ENCODE measurements around the gene ARID4B. TPM values are rescaled to one million over a fixed set of nuclear protein-coding genes. Genes with fewer than 3 reads are reported as not detected.

ARID4B gene
- polyA plus RNA-seq, 4 donors, result 10.3 to 26.6 (median 12.6) TPM

DNA sequence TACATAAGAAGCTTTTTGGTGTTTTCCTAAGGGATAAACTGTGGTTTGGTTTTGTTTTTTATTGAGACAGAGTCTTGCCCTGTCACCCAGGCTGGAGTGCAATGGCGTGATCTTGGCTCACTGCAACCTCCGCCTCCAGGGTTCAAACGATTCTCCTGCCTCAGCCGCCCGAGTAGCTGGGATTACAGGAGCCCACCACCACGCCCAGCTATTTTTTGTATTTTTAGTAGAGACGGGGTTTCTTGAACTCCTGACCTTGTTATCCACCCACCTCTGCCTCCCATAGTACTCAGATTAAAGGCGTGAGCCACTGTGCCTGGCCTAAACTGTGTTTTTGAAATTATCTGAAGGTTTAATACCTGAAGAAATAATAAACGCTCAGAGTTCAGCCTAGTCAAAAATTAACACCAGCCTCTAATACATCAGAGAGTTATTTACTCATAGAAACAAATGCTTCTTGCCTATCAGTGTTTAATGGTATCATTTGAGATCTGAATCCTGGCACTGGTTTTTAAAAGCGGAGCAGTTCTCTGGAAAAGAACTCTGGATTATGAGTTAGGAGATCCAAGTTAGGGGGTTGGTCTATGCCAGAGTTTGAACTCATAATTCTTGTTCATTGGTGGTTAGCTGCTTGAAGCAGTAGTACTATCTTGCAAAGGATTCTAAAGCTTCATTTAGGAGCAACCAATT is 28.7 kb downstream of the ARID4B start:
- Histone ChIP-seq H3K4me3 (ENCODE audit: low read depth in 1 of 3, low read length in 3 of 3) (no peak overlapping the region), H3K36me3 (ENCODE audit: control insufficient read depth in 3 of 3, insufficient read depth in 2 of 3, low read depth in 1 of 3, low read length in 3 of 3) (peaks cover 0 to 4% (median 0%) of the 10 kb centered on the region in 3 donors), H3K27ac (ENCODE audit: low read depth in 1 of 3, low read length in 2 of 3) (no peak overlapping the region), H3K9me3 (ENCODE audit: control insufficient read depth in 2 of 2, insufficient read depth in 1 of 2, low read depth in 1 of 2, low read length in 1 of 2) (peaks cover 0 to 15% of the 10 kb centered on the region in 2 donors), H3K4me1 (ENCODE audit: control insufficient read depth in 3 of 3, insufficient read depth in 2 of 3, low read depth in 1 of 3, low read length in 2 of 3) (peaks cover 0 to 5% (median 0%) of the 10 kb centered on the region in 3 donors), H3K27me3 (ENCODE audit: control insufficient read depth in 3 of 3, insufficient read depth in 3 of 3, low read length in 3 of 3) (no peaks in the 10 kb centered on the region)
- FAIRE-seq (no peak), DNase-seq (peak in 1 of 2 donors; percentile 19)
- WGBS, 3 donors, result 16 to 50% (median 43%) methylated on average over 10 of the region's 10 CpGs

DNA sequence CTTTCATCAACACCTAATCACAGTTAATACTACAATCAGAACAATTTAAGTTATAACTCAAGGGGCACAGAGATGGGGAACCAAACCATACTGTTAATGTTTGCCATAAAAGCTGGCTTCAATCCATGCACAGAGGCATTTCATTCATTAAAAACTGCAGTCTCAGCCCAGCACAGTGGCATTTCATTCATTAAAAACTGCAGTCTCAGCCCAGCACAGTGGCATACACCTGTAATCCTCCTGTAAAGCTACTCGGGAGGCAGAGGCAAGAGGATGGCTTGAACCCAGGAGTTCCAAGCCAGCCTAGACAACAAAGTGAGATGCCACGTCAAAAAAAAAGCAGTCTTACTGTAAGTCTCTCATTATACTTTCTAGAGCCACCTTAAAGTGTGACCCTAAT is 29.2 kb downstream of the ARID4B start:
- DNase-seq (no peak), FAIRE-seq (no peak)
- peaks cover 0 to 15% of the 10 kb centered on the region in 2 donors for H3K9me3 ChIP-seq (ENCODE audit: control insufficient read depth in 2 of 2, insufficient read depth in 1 of 2, low read depth in 1 of 2, low read length in 1 of 2)
- H3K27me3 ChIP-seq (ENCODE audit: control insufficient read depth in 3 of 3, insufficient read depth in 3 of 3, low read length in 3 of 3), result no peaks in the 10 kb centered on the region
- H3K27ac ChIP-seq (ENCODE audit: low read depth in 1 of 3, low read length in 2 of 3), result peak overlapping the region in 1 of 3 donors; percentile 17
- peaks cover 0 to 5% (median 0%) of the 10 kb centered on the region in 3 donors for H3K4me1 ChIP-seq (ENCODE audit: control insufficient read depth in 3 of 3, insufficient read depth in 2 of 3, low read depth in 1 of 3, low read length in 2 of 3)
- 17 to 43% (median 21%) methylated on average over 2 of the region's 2 CpGs for WGBS, 3 donors
- no peak overlapping the region for H3K4me3 ChIP-seq (ENCODE audit: low read depth in 1 of 3, low read length in 3 of 3)
- H3K36me3 ChIP-seq (ENCODE audit: control insufficient read depth in 3 of 3, insufficient read depth in 2 of 3, low read depth in 1 of 3, low read length in 3 of 3), result peaks cover 0 to 4% (median 0%) of the 10 kb centered on the region in 3 donors

DNA sequence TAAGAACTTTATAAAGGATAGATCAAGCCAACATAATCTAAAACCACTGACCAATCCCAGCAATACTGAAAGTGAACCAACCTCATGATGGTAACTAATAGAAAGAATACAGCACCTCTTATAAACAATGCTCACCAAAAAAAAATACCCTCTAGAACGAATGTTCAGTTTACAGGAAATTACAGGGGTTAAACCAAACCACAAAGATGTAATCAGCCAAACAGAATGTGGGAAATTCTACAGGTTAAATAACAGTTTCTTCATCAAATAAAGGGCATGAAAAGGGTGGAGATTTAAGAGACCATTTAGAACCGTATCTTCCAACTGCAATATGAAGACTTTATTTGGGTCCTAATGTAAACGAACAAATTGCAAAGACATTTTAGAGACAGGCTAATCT is 30.4 kb downstream of the ARID4B start:
- Histone ChIP-seq H3K9me3 (ENCODE audit: control insufficient read depth in 2 of 2, insufficient read depth in 1 of 2, low read depth in 1 of 2, low read length in 1 of 2) (peaks cover 0 to 15% of the 10 kb centered on the region in 2 donors), H3K4me1 (ENCODE audit: control insufficient read depth in 3 of 3, insufficient read depth in 2 of 3, low read depth in 1 of 3, low read length in 2 of 3) (peaks cover 0 to 5% (median 0%) of the 10 kb centered on the region in 3 donors), H3K27ac (ENCODE audit: low read depth in 1 of 3, low read length in 2 of 3) (no peak overlapping the region), H3K4me3 (ENCODE audit: low read depth in 1 of 3, low read length in 3 of 3) (no peak overlapping the region), H3K36me3 (ENCODE audit: control insufficient read depth in 3 of 3, insufficient read depth in 2 of 3, low read depth in 1 of 3, low read length in 3 of 3) (peaks cover 0 to 2% (median 0%) of the 10 kb centered on the region in 3 donors), H3K27me3 (ENCODE audit: control insufficient read depth in 3 of 3, insufficient read depth in 3 of 3, low read length in 3 of 3) (no peaks in the 10 kb centered on the region)
- FAIRE-seq (peak; percentile 68), DNase-seq (peak in 1 of 2 donors; percentile 58)
- 53 to 62% (median 55%) methylated on average over 3 of the region's 3 CpGs for WGBS, 3 donors

DNA sequence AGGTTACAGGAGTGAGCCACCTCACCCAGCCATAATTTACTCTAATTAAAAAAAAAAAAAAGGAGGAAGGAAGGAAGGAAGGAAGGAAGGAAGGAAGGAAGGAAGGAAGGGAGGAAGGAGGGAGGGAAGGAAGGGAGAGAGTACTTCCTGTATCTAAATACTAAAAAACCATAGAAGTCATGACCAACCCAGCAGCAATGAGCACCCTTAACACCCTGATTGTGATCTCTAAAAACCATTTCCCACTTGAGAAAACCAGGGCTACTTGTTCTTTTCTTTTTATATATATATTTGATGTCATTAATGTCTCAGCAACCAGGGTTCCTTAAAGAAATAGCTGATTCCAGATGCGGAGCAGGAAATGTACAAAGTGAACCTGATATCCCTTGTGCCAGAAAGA is 31.2 kb downstream of the ARID4B start:
- Histone ChIP-seq H3K4me3 (ENCODE audit: low read depth in 1 of 3, low read length in 3 of 3) (no peak overlapping the region), H3K9me3 (ENCODE audit: control insufficient read depth in 2 of 2, insufficient read depth in 1 of 2, low read depth in 1 of 2, low read length in 1 of 2) (peaks cover 0 to 15% of the 10 kb centered on the region in 2 donors), H3K36me3 (ENCODE audit: control insufficient read depth in 3 of 3, insufficient read depth in 2 of 3, low read depth in 1 of 3, low read length in 3 of 3) (peaks cover 0 to 2% (median 0%) of the 10 kb centered on the region in 3 donors), H3K4me1 (ENCODE audit: control insufficient read depth in 3 of 3, insufficient read depth in 2 of 3, low read depth in 1 of 3, low read length in 2 of 3) (peaks cover 0 to 5% (median 0%) of the 10 kb centered on the region in 3 donors), H3K27ac (ENCODE audit: low read depth in 1 of 3, low read length in 2 of 3) (no peak overlapping the region), H3K27me3 (ENCODE audit: control insufficient read depth in 3 of 3, insufficient read depth in 3 of 3, low read length in 3 of 3) (no peaks in the 10 kb centered on the region)
- no peak for DNase-seq
- no peak for FAIRE-seq
- 96 to 100% (median 99%) methylated on average over 1 of the region's 1 CpG for WGBS, 3 donors

DNA sequence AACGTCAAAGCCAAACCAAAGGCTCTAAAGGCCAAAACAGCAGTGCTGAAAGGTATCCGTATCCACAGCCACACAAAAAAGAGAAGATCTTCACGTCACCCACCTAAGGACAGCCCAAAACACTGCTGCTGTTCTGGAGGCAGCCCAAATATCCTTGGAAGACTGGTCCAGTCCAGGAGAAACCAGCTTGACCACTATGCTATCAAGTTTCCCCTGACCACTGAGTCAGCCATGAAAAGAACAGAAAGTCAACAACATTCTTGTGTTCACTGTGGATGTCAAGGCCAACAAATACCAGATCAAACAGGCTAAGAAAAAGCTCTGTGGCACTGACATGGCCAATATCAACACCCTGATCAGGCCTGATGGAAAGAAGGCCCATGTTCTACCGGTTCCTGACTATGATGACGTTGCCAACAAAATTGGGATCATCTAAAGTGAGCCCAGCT is 32.1 kb downstream of the ARID4B start:
- DNase-seq, result no peak
- no peaks in the 10 kb centered on the region for H3K27me3 ChIP-seq (ENCODE audit: control insufficient read depth in 3 of 3, insufficient read depth in 3 of 3, low read length in 3 of 3)
- H3K4me1 ChIP-seq (ENCODE audit: control insufficient read depth in 3 of 3, insufficient read depth in 2 of 3, low read depth in 1 of 3, low read length in 2 of 3), result peaks cover 0 to 5% (median 0%) of the 10 kb centered on the region in 3 donors
- peaks cover 0 to 15% of the 10 kb centered on the region in 2 donors for H3K9me3 ChIP-seq (ENCODE audit: control insufficient read depth in 2 of 2, insufficient read depth in 1 of 2, low read depth in 1 of 2, low read length in 1 of 2)
- WGBS, 3 donors, result 86 to 90% (median 90%) methylated on average over 5 of the region's 5 CpGs
- H3K36me3 ChIP-seq (ENCODE audit: control insufficient read depth in 3 of 3, insufficient read depth in 2 of 3, low read depth in 1 of 3, low read length in 3 of 3), result no peaks in the 10 kb centered on the region
- H3K27ac ChIP-seq (ENCODE audit: low read depth in 1 of 3, low read length in 2 of 3), result no peak overlapping the region
- no peak for FAIRE-seq
- H3K4me3 ChIP-seq (ENCODE audit: low read depth in 1 of 3, low read length in 3 of 3), result no peak overlapping the region

DNA sequence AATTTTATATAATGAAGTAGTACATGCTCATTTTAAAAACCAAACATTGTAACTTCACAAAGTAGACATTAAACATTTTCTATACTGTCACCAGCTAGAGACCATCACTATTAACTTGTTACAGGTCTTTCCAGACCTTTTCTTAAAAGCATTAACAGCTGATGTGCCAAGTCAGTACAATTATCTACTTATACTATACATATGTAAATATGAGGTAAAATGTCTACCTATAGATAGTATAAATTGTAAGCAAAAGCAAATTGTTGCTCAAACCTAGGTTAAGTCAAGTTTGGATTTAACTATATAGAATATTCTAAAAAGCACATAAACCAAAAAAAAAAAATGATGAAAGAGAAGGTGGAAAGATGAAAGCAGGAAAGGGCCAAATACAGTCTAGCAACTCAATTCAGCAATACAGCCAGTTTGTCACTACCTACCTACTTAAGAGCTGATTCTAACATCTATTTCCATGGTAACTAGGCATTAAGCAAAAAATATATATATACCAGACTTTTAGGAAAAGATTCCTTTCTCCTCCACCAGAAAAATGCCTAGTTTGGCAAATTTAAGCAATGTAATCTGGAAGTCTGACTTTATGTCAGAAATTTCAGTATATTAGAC is 34.5 kb downstream of the ARID4B start:
- DNase-seq, result no peak
- FAIRE-seq, result no peak

DNA sequence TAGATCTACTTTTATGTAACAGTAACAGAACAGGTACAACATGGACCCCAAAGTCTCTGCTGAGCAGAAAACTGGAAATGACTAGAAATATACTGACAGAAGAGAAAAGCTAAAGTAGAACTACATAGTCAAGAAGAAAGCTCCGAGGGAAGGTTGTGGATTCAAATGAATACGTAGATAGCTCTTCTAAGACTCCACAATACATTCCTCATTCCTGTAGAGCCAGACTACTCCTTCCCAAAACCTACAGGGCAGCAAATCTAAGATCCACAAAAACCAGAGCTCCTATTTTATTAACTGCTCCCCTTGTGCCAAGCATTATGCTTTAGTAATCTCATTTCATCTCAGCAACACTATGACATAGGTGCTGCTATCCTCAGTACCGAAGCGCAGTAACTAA is 35.2 kb downstream of the ARID4B start:
- Histone ChIP-seq H3K36me3 (ENCODE audit: control insufficient read depth in 3 of 3, insufficient read depth in 2 of 3, low read depth in 1 of 3, low read length in 3 of 3) (no peaks in the 10 kb centered on the region), H3K4me3 (ENCODE audit: low read depth in 1 of 3, low read length in 3 of 3) (no peak overlapping the region), H3K27ac (ENCODE audit: low read depth in 1 of 3, low read length in 2 of 3) (no peak overlapping the region), H3K4me1 (ENCODE audit: control insufficient read depth in 3 of 3, insufficient read depth in 2 of 3, low read depth in 1 of 3, low read length in 2 of 3) (no peaks in the 10 kb centered on the region), H3K9me3 (ENCODE audit: control insufficient read depth in 2 of 2, insufficient read depth in 1 of 2, low read depth in 1 of 2, low read length in 1 of 2) (peaks cover 0 to 15% of the 10 kb centered on the region in 2 donors), H3K27me3 (ENCODE audit: control insufficient read depth in 3 of 3, insufficient read depth in 3 of 3, low read length in 3 of 3) (no peaks in the 10 kb centered on the region)
- WGBS, 3 donors, result 90 to 97% (median 92%) methylated on average over 4 of the region's 4 CpGs
- no peak for FAIRE-seq
- DNase-seq, result no peak

More for the DNA sequence above, 34.5 kb downstream of the ARID4B start:
- Histone ChIP-seq H3K27me3 (ENCODE audit: control insufficient read depth in 3 of 3, insufficient read depth in 3 of 3, low read length in 3 of 3) (no peaks in the 10 kb centered on the region), H3K27ac (ENCODE audit: low read depth in 1 of 3, low read length in 2 of 3) (no peak overlapping the region), H3K4me3 (ENCODE audit: low read depth in 1 of 3, low read length in 3 of 3) (no peak overlapping the region), H3K36me3 (ENCODE audit: control insufficient read depth in 3 of 3, insufficient read depth in 2 of 3, low read depth in 1 of 3, low read length in 3 of 3) (no peaks in the 10 kb centered on the region), H3K9me3 (ENCODE audit: control insufficient read depth in 2 of 2, insufficient read depth in 1 of 2, low read depth in 1 of 2, low read length in 1 of 2) (peaks cover 0 to 15% of the 10 kb centered on the region in 2 donors), H3K4me1 (ENCODE audit: control insufficient read depth in 3 of 3, insufficient read depth in 2 of 3, low read depth in 1 of 3, low read length in 2 of 3) (no peaks in the 10 kb centered on the region)

DNA sequence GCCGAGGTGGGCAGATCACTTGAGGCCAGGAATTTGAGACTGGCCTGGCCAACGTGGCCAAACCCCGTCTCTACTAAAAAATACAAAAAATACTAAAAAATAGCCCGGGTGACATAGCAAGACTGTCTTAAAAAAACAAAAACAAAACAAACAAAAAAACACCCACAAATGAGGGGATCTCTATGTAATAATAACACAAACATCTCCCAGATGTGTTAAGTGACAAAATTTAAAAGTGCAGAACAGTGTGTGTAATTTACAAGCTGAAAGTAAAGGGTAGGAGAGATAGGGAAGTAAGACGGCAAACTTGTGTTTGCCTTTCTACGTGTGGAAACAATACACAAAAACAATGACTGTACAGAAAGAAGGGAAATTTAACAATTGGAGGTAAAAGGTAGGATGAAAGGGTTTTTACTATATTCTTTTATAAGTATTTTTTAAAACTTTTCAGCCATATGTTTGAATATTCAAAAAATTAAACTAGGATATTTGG is 36.3 kb downstream of the ARID4B start:
- no peaks in the 10 kb centered on the region for H3K4me1 ChIP-seq (ENCODE audit: control insufficient read depth in 3 of 3, insufficient read depth in 2 of 3, low read depth in 1 of 3, low read length in 2 of 3)
- DNase-seq (no peak), FAIRE-seq (no peak)
- WGBS, 3 donors, result 65 to 73% (median 71%) methylated on average over 6 of the region's 6 CpGs
- no peaks in the 10 kb centered on the region for H3K36me3 ChIP-seq (ENCODE audit: control insufficient read depth in 3 of 3, insufficient read depth in 2 of 3, low read depth in 1 of 3, low read length in 3 of 3)
- H3K4me3 ChIP-seq (ENCODE audit: low read depth in 1 of 3, low read length in 3 of 3), result no peak overlapping the region
- H3K9me3 ChIP-seq (ENCODE audit: control insufficient read depth in 2 of 2, insufficient read depth in 1 of 2, low read depth in 1 of 2, low read length in 1 of 2), result peaks cover 0 to 11% of the 10 kb centered on the region in 2 donors
- no peaks in the 10 kb centered on the region for H3K27me3 ChIP-seq (ENCODE audit: control insufficient read depth in 3 of 3, insufficient read depth in 3 of 3, low read length in 3 of 3)
- no peak overlapping the region for H3K27ac ChIP-seq (ENCODE audit: low read depth in 1 of 3, low read length in 2 of 3)

Measured in small intestine (tissue), 7 donors.